GM19025 (cell line): Measurements from ENCODE around the gene ITM2C.

Experiments
- ATAC-seq: cut with Tn5 transposase; IDR thresholded peaks from one replicate; pipeline ENCODE4 v1.9.1; 2021; ENCODE audit warnings: mild to moderate bottlenecking, low read depth, moderate library complexity; ENCODE audit not compliant: unreplicated experiment

Gene ITM2C

DNA sequence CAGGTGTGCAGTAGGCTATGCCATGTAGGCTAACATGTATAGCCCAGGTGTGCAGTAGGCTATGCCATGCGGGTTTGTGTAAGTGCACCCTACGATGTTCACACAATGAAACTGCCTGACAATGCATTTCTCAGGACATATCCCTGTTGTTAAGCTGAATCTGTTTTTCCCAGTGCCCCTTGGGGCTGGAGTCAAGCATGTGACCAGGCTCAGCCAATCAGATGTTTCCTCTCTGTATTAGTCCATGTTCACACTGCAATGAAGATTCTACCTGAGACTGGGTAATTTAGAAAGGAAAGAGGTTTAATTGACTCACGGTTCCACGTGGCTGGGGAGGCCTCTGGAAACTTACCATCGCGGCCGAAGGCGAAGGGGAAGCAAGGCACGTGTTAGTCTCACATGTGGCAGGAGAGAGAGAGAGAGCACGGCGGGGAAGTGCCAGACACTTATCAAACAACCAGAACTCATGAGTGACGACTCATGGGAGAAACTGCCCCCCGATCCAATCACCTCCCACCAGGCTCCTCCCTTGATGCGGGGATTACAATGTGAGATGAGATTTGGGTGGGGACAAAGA is 24.2 kb downstream of the ITM2C start:
- ATAC-seq: no peak

DNA sequence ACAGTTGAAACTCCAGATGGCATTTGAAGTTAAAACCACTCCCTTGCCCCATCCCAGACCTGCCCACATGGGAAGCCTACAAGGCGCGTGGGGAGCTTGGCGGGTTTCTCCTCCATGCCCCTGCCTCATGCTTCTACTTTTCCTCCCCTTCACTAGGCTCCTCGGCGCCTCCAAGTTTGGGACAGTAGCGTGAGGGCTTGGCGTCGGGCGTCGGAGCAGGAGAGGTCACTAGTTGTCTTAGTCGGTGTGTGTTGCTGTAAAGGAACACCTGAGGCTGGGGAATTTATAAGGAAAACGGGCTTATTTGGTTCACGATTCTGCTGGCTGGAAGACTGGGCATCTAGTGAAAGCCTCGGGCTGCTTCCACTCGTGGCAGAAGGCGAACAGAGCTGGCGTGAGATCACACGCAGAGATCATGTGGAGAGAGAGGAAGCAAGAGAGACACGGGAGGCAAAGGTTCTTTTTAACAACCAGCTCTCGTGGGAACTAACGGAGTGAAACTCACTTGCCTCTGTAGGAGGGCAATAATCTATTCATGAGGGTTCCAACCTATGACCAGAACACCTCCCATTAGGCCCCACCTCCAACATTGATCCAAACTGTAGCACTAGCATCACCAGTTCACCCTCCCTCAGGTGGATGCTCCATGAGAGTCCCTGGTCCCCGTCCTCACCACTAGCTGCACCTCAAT is 25.3 kb downstream of the ITM2C start:
- no peak for ATAC-seq

GRCh38 chr2:230890646-230891045 is 25.9 kb downstream of the ITM2C start:
- ATAC-seq: no peak

- no peak for ATAC-seq
Observed at GRCh38 chr2:230891064-230891463, 26.3 kb downstream of the ITM2C start.

DNA sequence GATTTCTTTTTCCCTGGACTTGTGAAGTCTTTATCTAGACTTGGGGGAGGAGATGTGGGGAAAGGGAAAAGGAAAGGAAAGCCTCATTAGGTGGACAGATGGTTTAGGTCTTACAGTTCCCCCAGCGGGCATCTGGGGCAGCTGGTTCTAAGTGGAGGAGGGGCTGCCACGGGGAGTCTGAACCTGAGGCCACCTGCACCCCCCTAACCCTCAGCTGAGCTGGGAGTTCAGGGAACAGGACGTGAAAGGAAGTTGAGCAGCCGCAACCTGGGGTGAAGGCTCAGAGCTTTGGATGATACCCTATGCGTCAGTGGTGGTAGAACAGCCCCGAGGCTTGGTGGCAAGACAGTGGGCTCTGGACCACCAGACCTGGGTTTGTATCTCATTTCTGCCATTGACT is 26.8 kb downstream of the ITM2C start:
- no peak for ATAC-seq

GRCh38 chr2:230893338-230893737 is 28.6 kb downstream of the ITM2C start:
- peak; percentile 82 for ATAC-seq

- ATAC-seq: no peak
Observed at GRCh38 chr2:230893841-230894781, 29.4 kb downstream of the ITM2C start.

- no peak for ATAC-seq
Observed at GRCh38 chr2:230895536-230896345, 31.0 kb downstream of the ITM2C start.

- ATAC-seq: no peak
Observed at GRCh38 chr2:230896346-230897115, 31.8 kb downstream of the ITM2C start.

GRCh38 chr2:230898016-230898712 is 33.4 kb downstream of the ITM2C start:
- no peak for ATAC-seq

DNA sequence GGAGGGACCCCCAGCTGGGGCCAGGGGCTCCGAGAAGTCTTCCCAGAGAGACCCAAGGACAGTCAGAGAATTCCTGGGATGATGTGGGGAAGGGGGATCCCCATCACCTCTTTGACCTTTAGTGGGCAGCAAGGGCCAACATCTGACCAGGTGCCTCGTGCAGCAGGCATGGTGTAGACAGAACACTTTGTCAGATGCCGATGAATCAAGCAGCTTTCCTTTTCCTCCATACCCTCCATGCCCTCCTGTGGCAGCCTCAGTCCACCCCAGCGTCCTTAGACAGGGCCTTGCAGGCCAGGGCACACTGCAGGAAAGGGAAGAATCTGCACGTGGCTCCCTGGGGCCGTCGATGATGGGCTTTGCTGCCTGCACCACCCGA is 34.0 kb downstream of the ITM2C start:
- ATAC-seq: no peak

DNA sequence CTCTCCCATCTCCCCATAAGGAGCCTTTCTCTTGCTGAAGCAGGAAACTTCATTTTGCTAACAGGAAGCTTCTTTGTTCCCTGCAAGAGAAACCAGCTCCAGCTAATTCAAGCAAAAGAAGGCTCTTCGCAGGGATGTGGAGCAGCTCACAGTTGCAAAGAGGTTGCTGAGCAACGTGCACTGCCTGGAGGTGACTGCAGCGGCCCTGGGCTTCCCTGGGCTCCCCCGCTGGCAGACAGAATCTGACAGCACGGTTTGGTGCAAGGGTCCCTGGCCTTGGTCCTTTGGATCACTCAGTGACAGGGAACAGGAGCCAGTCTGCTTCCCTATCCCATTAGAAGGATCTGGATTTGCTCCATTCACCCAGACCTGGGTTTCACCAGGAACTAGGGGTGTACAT is 34.5 kb downstream of the ITM2C start:
- no peak for ATAC-seq

DNA sequence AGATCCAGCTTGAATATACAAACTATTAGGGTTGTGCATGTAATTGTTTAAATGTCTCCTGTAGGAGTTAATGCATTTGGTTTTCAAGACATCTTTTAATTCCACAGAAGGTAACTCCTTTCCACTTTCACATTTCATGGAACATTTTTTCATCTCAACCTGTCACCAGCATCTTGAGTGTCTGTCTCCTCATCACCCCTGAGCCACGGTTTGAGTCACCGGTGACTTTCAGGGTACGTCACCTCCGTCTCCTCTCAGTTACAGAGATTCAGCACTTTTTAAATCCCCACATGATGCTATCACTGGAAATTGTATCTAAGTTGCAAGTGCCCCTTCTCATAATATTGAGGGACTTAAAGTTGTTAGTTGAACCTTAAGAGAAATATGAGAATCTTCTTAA is 35.0 kb downstream of the ITM2C start:
- no peak for ATAC-seq

GRCh38 chr2:230900336-230900995 is 35.7 kb downstream of the ITM2C start:
- ATAC-seq: no peak

DNA sequence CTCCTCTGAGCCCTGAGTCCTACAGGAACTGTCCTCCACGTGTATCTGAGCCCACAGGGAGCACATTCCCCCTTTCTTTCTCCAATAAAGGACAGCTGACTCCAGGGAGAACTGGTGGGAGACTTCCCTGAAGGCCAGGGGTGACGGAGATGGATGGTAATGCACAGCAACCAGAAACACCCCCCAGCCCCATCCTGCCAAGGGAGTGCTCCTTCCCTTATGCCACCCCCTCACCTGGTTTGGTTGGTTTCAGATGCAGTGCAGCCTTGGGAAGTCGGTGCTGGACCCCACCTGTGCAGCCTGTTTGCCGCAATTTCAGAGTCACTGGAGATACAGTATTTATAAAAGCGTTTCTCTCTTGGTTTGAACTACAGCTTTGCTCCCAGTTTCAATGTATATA is 36.3 kb downstream of the ITM2C start:
- no peak for ATAC-seq

GRCh38 chr2:230902180-230902899 is 37.6 kb downstream of the ITM2C start:
- peak; percentile 55 for ATAC-seq

DNA sequence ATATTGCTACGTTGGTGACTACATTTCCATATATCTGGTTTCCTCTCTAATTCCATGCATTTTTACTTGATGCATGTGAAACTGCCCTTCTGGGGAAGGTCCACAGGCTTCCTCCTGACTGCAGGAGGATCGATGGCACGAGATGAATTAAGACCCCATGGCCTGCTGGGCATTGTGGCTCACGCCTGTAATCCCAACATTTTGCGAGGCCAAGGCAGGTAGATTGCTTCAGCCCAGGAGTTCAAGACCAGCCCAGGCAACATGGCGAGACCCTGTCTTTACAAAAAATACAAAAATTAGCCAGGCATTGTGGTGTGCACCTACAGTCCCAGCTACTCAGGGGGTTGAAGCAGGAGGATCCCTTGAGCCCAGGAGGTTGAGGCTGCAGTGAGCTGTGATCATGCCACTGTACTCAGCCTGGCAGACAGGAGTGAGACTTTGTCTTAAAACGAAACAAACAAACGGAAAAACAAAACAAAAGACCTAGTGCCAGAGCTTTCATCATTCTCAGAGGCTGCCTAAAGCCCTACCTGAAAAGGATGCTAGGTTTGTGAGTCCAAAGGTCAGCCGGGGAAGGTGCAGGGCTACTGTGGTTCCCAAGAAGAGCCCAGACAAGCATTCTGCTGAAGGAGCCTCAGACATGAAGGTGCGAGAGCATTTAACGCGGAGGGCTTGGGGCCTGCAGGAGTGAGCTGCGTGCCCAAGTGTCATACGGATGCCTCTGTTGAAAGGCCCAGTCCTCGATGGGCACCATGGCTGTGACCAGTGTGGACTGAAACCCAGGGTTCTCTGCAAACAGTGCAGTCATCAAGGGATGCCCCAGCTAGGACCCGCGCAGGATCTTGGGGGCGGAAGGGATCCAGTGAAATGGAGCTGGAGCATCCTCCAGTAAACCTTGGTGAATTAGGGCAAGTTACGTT is 38.7 kb downstream of the ITM2C start:
- no peak for ATAC-seq
